K562 (cell line): ENCODE measurements around the gene CMTR1. TPM values are rescaled to one million over a fixed set of nuclear protein-coding genes. Genes with fewer than 3 reads are reported as not detected.
A peak's percentile ranks its signal among the peaks of the same experiment; 100 is the strongest.

Experiments used
- ATAC-seq: fragments of 200-7000 bp; cut with Tn5 transposase; 3 replicates; pipeline ENCODE4 v1.9.1; 2020; ENCODE audit warnings: moderate library complexity
- BruUV-seq: library from RNA; stranded (reverse); fragments of 400-500 nt; replicated peaks from 2 replicates; lab custom pipeline; 2021; lab: Mats Ljungman, UMichigan
- CTCF ChIA-PET: fragments of 300-600 bp; formaldehyde crosslinking; extraction: SDS; loops from one replicate; lab custom pipeline; 2021; ENCODE audit warnings: low intra/inter-chr PET ratio; lab: Yijun Ruan, JAX
- POLR2A ChIA-PET: fragments of 300-600, 350-650 bp; sonication (Branson Sonifier 250); formaldehyde crosslinking; extraction: SDS; loops from one replicate; lab custom pipeline; 2021; ENCODE audit warnings: antibody characterized with exemption, inconsistent platforms; lab: Yijun Ruan, JAX
- DNase-seq, 4 experiments: peaks; one replicate each; pipeline versions ENCODE4 v3.0.0 to v3.0.0-alpha.2; 2011 to 2018; ENCODE audit warnings: low spot score in 3 of 4, mixed read lengths in 3 of 4; ENCODE audit errors: extremely low read depth in 1 of 4
- FAIRE-seq: peaks from 2 replicates; lab custom pipeline; 2011; peaks lifted over from hg19 to GRCh38; lab: Jason Lieb, UNC
- H2AFZ ChIP-seq: 2 replicates; pipeline ENCODE4 v1.6.0; 2011; ENCODE audit warnings: low read depth, low read length, control low read depth, inconsistent platforms
- H3K27ac ChIP-seq: fragments of 200-600 bp; 3 replicates; pipeline ENCODE4 v1.8.0; 2011; ENCODE audit warnings: low read depth, mild to moderate bottlenecking, control low read depth, inconsistent platforms, low read length, moderate library complexity, mixed read lengths; ENCODE audit errors: extremely low read depth
- H3K27me3 ChIP-seq, 2 experiments: fragments of 300-600 bp in 1 of 2; 2 replicates in 1 of 2; 3 replicates in 1 of 2; pipeline versions ENCODE4 v1.6.0 to v1.8.0; 2011; ENCODE audit warnings: inconsistent platforms in 2 of 2, low read length in 2 of 2, mild to moderate bottlenecking in 1 of 2, mixed read lengths in 1 of 2, moderate library complexity in 1 of 2; ENCODE audit not compliant: control insufficient read depth in 2 of 2, insufficient read depth in 2 of 2
- H3K36me3 ChIP-seq: fragments of 300-600 bp; 3 replicates; pipeline ENCODE4 v1.8.0; 2011; ENCODE audit warnings: mild to moderate bottlenecking, low read length, inconsistent platforms; ENCODE audit not compliant: control insufficient read depth, insufficient read depth
- H3K4me1 ChIP-seq, 2 experiments: fragments of 200-600 bp in 1 of 2; replicated peaks in 1 of 2; 2 replicates in 1 of 2; 3 replicates in 1 of 2; pipeline versions ENCODE4 v1.5.1 to v1.8.0; 2011; ENCODE audit warnings: inconsistent platforms in 2 of 2, low read length in 2 of 2, mild to moderate bottlenecking in 1 of 2, mixed read lengths in 1 of 2, moderate library complexity in 1 of 2; ENCODE audit not compliant: control insufficient read depth in 2 of 2, insufficient read depth in 2 of 2
- H3K4me2 ChIP-seq: 2 replicates; pipeline ENCODE4 v1.6.1; 2011; ENCODE audit warnings: low read length, control low read depth, inconsistent platforms, mixed read lengths; ENCODE audit not compliant: insufficient read depth
- H3K4me3 ChIP-seq: fragments of 200-600 bp; sonication (generic), shearing (Covaris generic); 2 replicates; pipeline ENCODE4 v1.5.1; 2016; ENCODE audit warnings: control low read depth, inconsistent platforms
- H3K79me2 ChIP-seq: fragments of 200-600 bp; 3 replicates; pipeline ENCODE4 v1.8.0; 2011; ENCODE audit warnings: low read length, inconsistent platforms; ENCODE audit not compliant: control insufficient read depth, insufficient read depth
- H3K9ac ChIP-seq, 2 experiments: 2 replicates each; pipeline versions ENCODE4 v1.6.0 to v1.6.1; 2011; ENCODE audit warnings: low read depth in 2 of 2, low read length in 2 of 2, control low read depth in 1 of 2, inconsistent platforms in 1 of 2, mild to moderate bottlenecking in 1 of 2, mixed read lengths in 1 of 2; ENCODE audit not compliant: insufficient read depth in 1 of 2
- H3K9me1 ChIP-seq: one replicate; pipeline ENCODE4 v1.6.0; 2011; ENCODE audit warnings: inconsistent platforms, mild to moderate bottlenecking, low read length, moderate library complexity; ENCODE audit not compliant: control insufficient read depth, insufficient read depth
- H3K9me3 ChIP-seq: replicated peaks from 2 replicates; pipeline ENCODE4 v1.5.1; 2011; ENCODE audit warnings: low read depth, low read length, inconsistent platforms; ENCODE audit not compliant: control insufficient read depth, insufficient read depth
- H4K20me1 ChIP-seq: replicated peaks from 2 replicates; pipeline ENCODE4 v1.6.1; 2011; ENCODE audit warnings: low read length, inconsistent platforms, mixed read lengths; ENCODE audit not compliant: control insufficient read depth, insufficient read depth
- ATF3 ChIP-seq, 2 experiments: fragments of 450-650 bp in 1 of 2; sonication (generic) in 1 of 2; formaldehyde crosslinking in 1 of 2; IDR thresholded peaks in 1 of 2; conservative IDR thresholded peaks in 1 of 2; 2 replicates each; pipeline versions ENCODE4 v1.6.1 to v1.8.1; 2016 to 2023; ENCODE audit warnings: mild to moderate bottlenecking in 2 of 2, moderate library complexity in 2 of 2, inconsistent platforms in 1 of 2, missing genetic modification reagents in 1 of 2
- CBFA2T2 ChIP-seq: fragments of 450-650 bp; conservative IDR thresholded peaks from 2 replicates; pipeline ENCODE4 v1.6.1; 2017; ENCODE audit warnings: mild to moderate bottlenecking
- FOXJ3 ChIP-seq: sonication (generic); formaldehyde crosslinking; IDR thresholded peaks from 2 replicates; pipeline ENCODE4 v1.4.0; 2020; ENCODE audit warnings: mild to moderate bottlenecking, missing genetic modification reagents
- L3MBTL2 ChIP-seq: fragments of 450-650 bp; IDR thresholded peaks from 2 replicates; pipeline ENCODE4 v1.6.1; 2016; ENCODE audit warnings: mild to moderate bottlenecking, moderate library complexity
- LCOR ChIP-seq: sonication (generic); formaldehyde crosslinking; IDR thresholded peaks from 2 replicates; pipeline ENCODE4 v1.8.0; 2022; ENCODE audit warnings: mild to moderate bottlenecking, missing genetic modification reagents
- MAX ChIP-seq: sonication (generic); formaldehyde crosslinking; IDR thresholded peaks from 2 replicates; pipeline ENCODE4 v1.9.0; 2022; ENCODE audit warnings: mild to moderate bottlenecking, missing genetic modification reagents
- MCM5 ChIP-seq: fragments of 450-650 bp; IDR thresholded peaks from 2 replicates; pipeline ENCODE4 v1.6.1; 2016; ENCODE audit warnings: low read depth
- NFIX ChIP-seq: fragments of 250-450 bp; sonication (Bioruptor Pico); IDR thresholded peaks from 2 replicates; pipeline ENCODE4 v1.4.0; 2020; ENCODE audit warnings: low read depth, mild to moderate bottlenecking, moderate library complexity
- PHF8 ChIP-seq: fragments of 200-600 bp; sonication (generic); IDR thresholded peaks from 2 replicates; pipeline ENCODE4 v1.6.1; 2012; ENCODE audit warnings: mixed run types, mild to moderate bottlenecking, inconsistent platforms, low read length, moderate library complexity, borderline replicate concordance
- RCOR1 ChIP-seq, 2 experiments: IDR thresholded peaks; 2 replicates each; pipeline ENCODE4 v1.6.1; 2012; ENCODE audit warnings: low read depth in 2 of 2, low read length in 2 of 2, borderline replicate concordance in 1 of 2, improper control_type of control experiment in 1 of 2
- SOX6 ChIP-seq: fragments of 450-650 bp; IDR thresholded peaks from 2 replicates; pipeline ENCODE4 v1.6.1; 2014; ENCODE audit warnings: mild to moderate bottlenecking
- ZBTB1 ChIP-seq: sonication (generic); formaldehyde crosslinking; IDR thresholded peaks from 2 replicates; pipeline ENCODE4 v1.8.1; 2023; ENCODE audit warnings: missing genetic modification reagents, low read depth, mild to moderate bottlenecking, borderline replicate concordance
- WGBS: fragments of 100-300 bp; shearing (Covaris generic); methylation state at CpG from one replicate; pipeline ENCODE4 v1.1.6; 2016; ENCODE audit warnings: low coverage, mixed read lengths; ENCODE audit not compliant: insufficient coverage; ENCODE audit errors: missing lambda C conversion rate; 5-methylcytosine and 5-hydroxymethylcytosine counted together
- in situ Hi-C: fragments of 300-500 bp; cut with MboI; formaldehyde crosslinking; loops from 4 replicates; pipeline ENCODE4 v1.15.0; 2018; ENCODE audit warnings: inconsistent platforms, mixed read lengths
- intact Hi-C: fragments of 100-400 bp; cut with micrococcal nuclease; formaldehyde crosslinking; loops from 2 replicates; pipeline ENCODE4 v1.14.2; 2022
- polyA plus RNA-seq, 8 experiments: library from polyadenylated mRNA; depleted of rRNA in 4 of 8; stranded (reverse) in 5 of 8; unstranded in 3 of 8; fragments of >200 nt; fragmentation: Nextera tagmentation in 2 of 8; fragmentation: Illumina TruSeq in 1 of 8; extraction: Ambion mirVana in 2 of 8; extraction: Trizol in 1 of 8; gene quantifications; 2 replicates each; pipeline versions ENCODE4 v1.2.1 to v1.2.3, GENCODE V29; 2011 to 2014; ENCODE audit warnings: inconsistent platforms in 1 of 8, missing spikeins in 1 of 8
- total RNA-seq, 7 experiments: library from RNA; depleted of rRNA in 6 of 7; stranded (reverse); fragments of >200 nt in 6 of 7; fragmentation: Illumina TruSeq in 2 of 7; extraction: Trizol in 2 of 7; gene quantifications; 2 replicates each; pipeline versions ENCODE4 v1.2.1 to v1.2.3, GENCODE V29; 2011 to 2021; ENCODE audit warnings: low replicate concordance in 1 of 7
- TF ChIP-seq, protein P1 (sequence below): fragments of 250-450 bp; sonication (Bioruptor Pico); IDR thresholded peaks from 2 replicates; pipeline ENCODE4 v1.8.0; 2022; ENCODE audit warnings: moderate library complexity, mild to moderate bottlenecking, inconsistent platforms

CMTR1 gene
- total and polyA plus RNA-seq, 9 of the 15 experiments (the other 6 are each of a cell fraction or from before 2014, with no cell fraction given) = 2.9 to 63.5 (median 49.5) TPM

GRCh38 chr6:37499433-37500293, 66.6 kb downstream of the CMTR1 start, which contains the start of gene CCDC167 (continued):
- TF ChIP-seq MAX (CRISPR knock-in tag) (peak; percentile 91), L3MBTL2 (peak; percentile 95), LCOR (CRISPR knock-in tag) (peak; percentile 70), NFIX (CRISPR knock-in tag) (no peak), RCOR1 (IDR thresholded peaks at IDR 0.05; ENCODE audit: borderline replicate concordance in 1 of 2, low read depth in 2 of 2, low read length in 2 of 2) (peak in 1 of 2 experiments; percentile 85; a peak in 2 of 4 replicates)
- TF ChIP-seq, protein P1, sequence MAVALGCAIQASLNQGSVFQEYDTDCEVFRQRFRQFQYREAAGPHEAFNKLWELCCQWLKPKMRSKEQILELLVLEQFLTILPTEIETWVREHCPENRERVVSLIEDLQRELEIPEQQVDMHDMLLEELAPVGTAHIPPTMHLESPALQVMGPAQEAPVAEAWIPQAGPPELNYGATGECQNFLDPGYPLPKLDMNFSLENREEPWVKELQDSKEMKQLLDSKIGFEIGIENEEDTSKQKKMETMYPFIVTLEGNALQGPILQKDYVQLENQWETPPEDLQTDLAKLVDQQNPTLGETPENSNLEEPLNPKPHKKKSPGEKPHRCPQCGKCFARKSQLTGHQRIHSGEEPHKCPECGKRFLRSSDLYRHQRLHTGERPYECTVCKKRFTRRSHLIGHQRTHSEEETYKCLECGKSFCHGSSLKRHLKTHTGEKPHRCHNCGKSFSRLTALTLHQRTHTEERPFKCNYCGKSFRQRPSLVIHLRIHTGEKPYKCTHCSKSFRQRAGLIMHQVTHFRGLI (CRISPR knock-in tag) = no peak
- TF ChIP-seq, all 486 proteins: peak for 125

GRCh38 chr6:37500294-37500608, 67.2 kb downstream of the CMTR1 start:
- POLR2A ChIA-PET = interaction anchor here (0.5 to 1.7 kb wide), 7 partner anchors 8 to 346 kb away, joined by 3 to 13 read pairs (median 4); partner anchors contain the start of gene MDGA1
- no peaks in the 10 kb centered on the region; the same call in 2 of the 3 replicates for H3K36me3 ChIP-seq
- FAIRE-seq (no peak), ATAC-seq (no peak), DNase-seq (no peak)
- H3K27me3 ChIP-seq = no peaks in the 10 kb centered on the region; a peak in 1 of 5 replicates
- H3K4me2 ChIP-seq = peak overlapping the region; percentile 85
- H2AFZ ChIP-seq = peak overlapping the region; percentile 95
- in situ Hi-C loops = no loop called here
- H3K27ac ChIP-seq = peak overlapping the region; percentile 68; the same call in 2 of the 3 replicates
- intact Hi-C loops = no loop called here
- H3K9me1 ChIP-seq = no peaks in the 10 kb centered on the region
- H4K20me1 ChIP-seq = no peaks in the 10 kb centered on the region
- no peaks in the 10 kb centered on the region; the same call in 1 of the 2 replicates for H3K9me3 ChIP-seq
- BruUV-seq = no TSS peak
- peak overlapping the region; percentile 53 for H3K4me3 ChIP-seq
- H3K4me1 ChIP-seq = peaks cover 11 to 26% of the 10 kb centered on the region in 2 experiments; a peak in 3 of 5 replicates
- peak overlapping the region in 1 of 2 experiments; percentile 74; a peak in 2 of 4 replicates for H3K9ac ChIP-seq
- WGBS = 45% methylated on average over 4 of the region's 4 CpGs
- CTCF ChIA-PET = interaction anchor here (0.6 kb wide), 1 partner anchor 1347 kb away, joined by 3 read pairs; no protein-coding TSS in a partner anchor
- peaks cover 4% of the 10 kb centered on the region; the same call in 1 of the 3 replicates for H3K79me2 ChIP-seq
- TF ChIP-seq ATF3 (IDR thresholded peaks at IDR 0.05) = no peak
- no peak for TF ChIP-seq ATF3 (CRISPR knock-in tag; conservative IDR thresholded peaks at IDR 0.05)
- no peak for TF ChIP-seq FOXJ3
- TF ChIP-seq SOX6 = peak; percentile 80; the same call in 1 of the 2 replicates
- no peak for TF ChIP-seq MCM5
- TF ChIP-seq PHF8 = no peak
- TF ChIP-seq CBFA2T2 = no peak
- TF ChIP-seq ZBTB1 (CRISPR knock-in tag) = 0 out of 2 replicates have a peak, but pooled peaks have one; percentile 20
